Pancreas (tissue), 10 donors: ENCODE data around the gene HDAC4. TPM values are rescaled to one million over a fixed set of nuclear protein-coding genes. Genes with fewer than 3 reads are reported as not detected.

Experiments
- ATAC-seq, 4 donors: fragments of 200-7000 bp; cut with Tn5 transposase; one replicate each; pipeline versions ENCODE4 v1.8.0 to v1.9.1; 2020; ENCODE audit warnings: mild to moderate bottlenecking in 4 of 4, moderate library complexity in 4 of 4
- DNase-seq, 6 donors: peaks; one replicate each; pipeline ENCODE4 v3.0.0-alpha.2; 2020
- FAIRE-seq: peaks from 2 replicates; lab custom pipeline; 2012; peaks lifted over from hg19 to GRCh38; lab: Jason Lieb, UNC
- H3K27ac ChIP-seq, 4 donors: fragments of 200-600 bp; sonication (generic); 1 replicate in 3 of 4; 2 replicates in 1 of 4; pipeline versions ENCODE4 v1.5.0 to v1.8.0; 2020
- H3K27me3 ChIP-seq, 4 donors: fragments of 200-600 bp; one replicate each; pipeline ENCODE4 v1.8.0; 2021
- H3K36me3 ChIP-seq, 3 donors: fragments of 200-600 bp; sonication (generic) in 1 of 3; one replicate each; pipeline versions ENCODE4 v1.5.0 to v1.8.0; 2020 to 2021
- H3K4me1 ChIP-seq, 3 donors: fragments of 200-600 bp; one replicate each; pipeline ENCODE4 v1.8.0; 2021
- H3K4me3 ChIP-seq, 4 donors: fragments of 200-600 bp; sonication (generic) in 2 of 4; one replicate each; pipeline versions ENCODE4 v1.5.0 to v1.8.0; 2020 to 2021
- H3K9me3 ChIP-seq, 4 donors: fragments of 200-600 bp; one replicate each; pipeline ENCODE4 v1.8.0; 2021
- CTCF ChIP-seq, 4 donors: fragments of 200-600 bp; sonication (generic) in 3 of 4; IDR thresholded peaks; one replicate each; pipeline versions ENCODE4 v1.5.0 to v1.8.0; 2021; ENCODE audit warnings: antibody characterized with exemption in 4 of 4
- WGBS, 2 donors: extraction: QIAGEN DNeasy Blood & Tissue Kit; methylation state at CpG; one replicate each; pipeline ENCODE4 v1.1.7; 2013; 5-methylcytosine and 5-hydroxymethylcytosine counted together
- intact Hi-C, 3 donors: fragments of 100-400 bp; cut with DNase I; formaldehyde crosslinking; loops; one replicate each; pipeline versions ENCODE4 v1.11.1 to v1.14.2; 2022
- polyA plus RNA-seq, 2 donors: library from polyadenylated mRNA; stranded (reverse); fragments of 200-250 nt; gene quantifications; one replicate each; pipeline ENCODE4 v1.2.3, GENCODE V29; 2013
- total RNA-seq, 6 donors: library from RNA; stranded (reverse); fragmentation: NEBNext Ultra II Directional in 4 of 6; extraction: Animal tissue kit (Norgen Biotek cat#: 25700) in 4 of 6; gene quantifications; one replicate each; pipeline versions ENCODE4 v1.2.1 to v1.2.4, GENCODE V29; 2021 to 2023
- donor health status: healthy with polysubstance abuse.
- donor health status: DM: no; HTN: no; CAD: no; lungs with moderate emphysema.
- donor health status: DM: no; HTN: no; CAD: no.
- donor health status: control.
- donor health status: control.
- donor health status: Bipolar disorder and iron deficiency.
- donor health status: DM: yes; HTN: yes; CAD: no.
- donor health status: DM: no; HTN: no; CAD: no.
- donor health status: DM: no; HTN: no; CAD: no.
- donor health status: DM: yes; HTN: yes; CAD: no.

The HDAC4 gene
- total and polyA plus RNA-seq, 8 donors: 8.2 to 31.8 (median 16.6) TPM

GRCh38 chr2:239130786-239131325 is 270.0 kb downstream of the HDAC4 start:
- TF ChIP-seq CTCF (IDR thresholded peaks at IDR 0.05): no peak
- ATAC-seq: no peak
- Histone ChIP-seq H3K9me3 (no peaks in the 10 kb centered on the region), H3K27ac (no peak overlapping the region), H3K27me3 (no peaks in the 10 kb centered on the region), H3K4me1 (no peaks in the 10 kb centered on the region), H3K36me3 (peaks cover 0 to 13% (median 5%) of the 10 kb centered on the region in 3 donors), H3K4me3 (no peak overlapping the region)
- intact Hi-C loops: no loop called here
- peak in 1 of 6 donors; percentile 43 for DNase-seq
- WGBS, 2 donors: 95 to 96% methylated on average over 16 of the region's 16 CpGs
- no peak for FAIRE-seq

- TF ChIP-seq CTCF (IDR thresholded peaks at IDR 0.05): no peak
- intact Hi-C loops: no loop called here
- H3K9me3 ChIP-seq: no peaks in the 10 kb centered on the region
- FAIRE-seq (no peak), ATAC-seq (no peak), DNase-seq (peak in 1 of 6 donors; percentile 9)
- H3K36me3 ChIP-seq: peaks cover 3 to 21% (median 8%) of the 10 kb centered on the region in 3 donors
- H3K4me1 ChIP-seq: no peaks in the 10 kb centered on the region
- no peak overlapping the region for H3K27ac ChIP-seq
- no peaks in the 10 kb centered on the region for H3K27me3 ChIP-seq
- no peak overlapping the region for H3K4me3 ChIP-seq
- WGBS, 2 donors: 85 to 91% methylated on average over 9 of the region's 9 CpGs
Measured at GRCh38 chr2:239130041-239130440, 270.8 kb downstream of the HDAC4 start.

GRCh38 chr2:239129147-239129920 is 271.5 kb downstream of the HDAC4 start:
- no peak for FAIRE-seq
- intact Hi-C loops: no loop called here

GRCh38 chr2:239128706-239129105 is 272.1 kb downstream of the HDAC4 start:
- TF ChIP-seq CTCF (IDR thresholded peaks at IDR 0.05): no peak
- Histone ChIP-seq H3K9me3 (no peaks in the 10 kb centered on the region), H3K27me3 (no peaks in the 10 kb centered on the region), H3K36me3 (peaks cover 4 to 22% (median 4%) of the 10 kb centered on the region in 3 donors), H3K27ac (no peak overlapping the region), H3K4me1 (no peaks in the 10 kb centered on the region), H3K4me3 (no peak overlapping the region)
- FAIRE-seq: no peak
- intact Hi-C loops: no loop called here
- DNase-seq: peak in 1 of 6 donors; percentile 33
- peak in 1 of 4 donors; percentile 10 for ATAC-seq
- WGBS, 2 donors: 90 to 96% methylated on average over 13 of the region's 13 CpGs

More at GRCh38 chr2:239129147-239129920, 271.5 kb downstream of the HDAC4 start:
- 91 to 93% methylated on average over 8 of the region's 8 CpGs for WGBS, 2 donors
- H3K4me3 ChIP-seq: no peak overlapping the region
- DNase-seq: peak in 1 of 6 donors; percentile 34
- H3K9me3 ChIP-seq: no peaks in the 10 kb centered on the region
- peaks cover 4 to 24% (median 8%) of the 10 kb centered on the region in 3 donors for H3K36me3 ChIP-seq
- no peak overlapping the region for H3K27ac ChIP-seq
- no peaks in the 10 kb centered on the region for H3K27me3 ChIP-seq
- no peak for TF ChIP-seq CTCF (IDR thresholded peaks at IDR 0.05)
- no peak for ATAC-seq
- no peaks in the 10 kb centered on the region for H3K4me1 ChIP-seq

- FAIRE-seq (no peak), ATAC-seq (no peak), DNase-seq (peak in 1 of 6 donors; percentile 34)
- no peaks in the 10 kb centered on the region for H3K4me1 ChIP-seq
- TF ChIP-seq CTCF (IDR thresholded peaks at IDR 0.05): no peak
- no peak overlapping the region for H3K27ac ChIP-seq
- peaks cover 4 to 20% (median 4%) of the 10 kb centered on the region in 3 donors for H3K36me3 ChIP-seq
- no peak overlapping the region for H3K4me3 ChIP-seq
- no peaks in the 10 kb centered on the region for H3K9me3 ChIP-seq
- intact Hi-C loops: no loop called here
- WGBS, 2 donors: 79% methylated on average over 9 of the region's 9 CpGs
- H3K27me3 ChIP-seq: no peaks in the 10 kb centered on the region
Measured at GRCh38 chr2:239127513-239127912, 273.3 kb downstream of the HDAC4 start.
